ENCODE data around the gene TRIM52. TPM values are rescaled to one million over a fixed set of nuclear protein-coding genes. Genes with fewer than 3 reads are reported as not detected.

Gene TRIM52
- total and polyA plus RNA-seq, 9 of the 15 experiments (the other 6 are each of a cell fraction or from before 2014, with no cell fraction given): 3.3 to 21.9 (median 13.5) TPM

GRCh38 chr5:181243018-181243563, 17.9 kb downstream of the TRIM52 start (continued):
- TF ChIP-seq PRPF4 (IDR thresholded peaks at IDR 0.05; ENCODE audit: insufficient read depth, low read depth, low read length, poor library complexity, severe bottlenecking) (no peak), ZNF507 (tag; conservative IDR thresholded peaks at IDR 0.05) (no peak), ZNF830 (CRISPR knock-in tag; IDR thresholded peaks at IDR 0.05) (no peak), CHD1 (IDR thresholded peaks at IDR 0.05; ENCODE audit: low read length) (peak; percentile 94), ZNF449 (CRISPR knock-in tag; IDR thresholded peaks at IDR 0.05) (no peak), DNMT1 (IDR thresholded peaks at IDR 0.05) (no peak), HEY1 (CRISPR knock-in tag; IDR thresholded peaks at IDR 0.05; ENCODE audit: borderline replicate concordance) (no peak), EP300 (IDR thresholded peaks at IDR 0.05; ENCODE audit: low read length) (no peak), TEAD1 (CRISPR knock-in tag; IDR thresholded peaks at IDR 0.05) (0 out of 4 replicates have a peak, but pooled peaks of 1 of the 2 experiments have one; percentile 39), SAFB2 (IDR thresholded peaks at IDR 0.05; ENCODE audit: borderline replicate concordance, low read depth, low read length, severe bottlenecking) (no peak), ATF6 (CRISPR knock-in tag; IDR thresholded peaks at IDR 0.05) (no peak), SRSF3 (IDR thresholded peaks at IDR 0.05; ENCODE audit: insufficient read depth, low read length) (0 out of 2 replicates have a peak, but pooled peaks have one; percentile 19), CBX3 (IDR thresholded peaks at IDR 0.05; ENCODE audit: borderline replicate concordance in 1 of 2, low read length in 2 of 2) (no peak), HNRNPLL (IDR thresholded peaks at IDR 0.05; ENCODE audit: low read depth, low read length, poor library complexity, severe bottlenecking) (no peak), HES1 (IDR thresholded peaks at IDR 0.05; ENCODE audit: low read depth) (no peak), FOXA3 (CRISPR knock-in tag; conservative IDR thresholded peaks at IDR 0.05 in 1 of 2, IDR thresholded peaks at IDR 0.05 in 1 of 2) (0 out of 4 replicates have a peak, but pooled peaks of 1 of the 2 experiments have one; percentile 8)
- TF ChIP-seq, protein P1, sequence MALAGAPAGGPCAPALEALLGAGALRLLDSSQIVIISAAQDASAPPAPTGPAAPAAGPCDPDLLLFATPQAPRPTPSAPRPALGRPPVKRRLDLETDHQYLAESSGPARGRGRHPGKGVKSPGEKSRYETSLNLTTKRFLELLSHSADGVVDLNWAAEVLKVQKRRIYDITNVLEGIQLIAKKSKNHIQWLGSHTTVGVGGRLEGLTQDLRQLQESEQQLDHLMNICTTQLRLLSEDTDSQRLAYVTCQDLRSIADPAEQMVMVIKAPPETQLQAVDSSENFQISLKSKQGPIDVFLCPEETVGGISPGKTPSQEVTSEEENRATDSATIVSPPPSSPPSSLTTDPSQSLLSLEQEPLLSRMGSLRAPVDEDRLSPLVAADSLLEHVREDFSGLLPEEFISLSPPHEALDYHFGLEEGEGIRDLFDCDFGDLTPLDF (CRISPR knock-in tag; IDR thresholded peaks at IDR 0.05): no peak
- TF ChIP-seq, protein P2, sequence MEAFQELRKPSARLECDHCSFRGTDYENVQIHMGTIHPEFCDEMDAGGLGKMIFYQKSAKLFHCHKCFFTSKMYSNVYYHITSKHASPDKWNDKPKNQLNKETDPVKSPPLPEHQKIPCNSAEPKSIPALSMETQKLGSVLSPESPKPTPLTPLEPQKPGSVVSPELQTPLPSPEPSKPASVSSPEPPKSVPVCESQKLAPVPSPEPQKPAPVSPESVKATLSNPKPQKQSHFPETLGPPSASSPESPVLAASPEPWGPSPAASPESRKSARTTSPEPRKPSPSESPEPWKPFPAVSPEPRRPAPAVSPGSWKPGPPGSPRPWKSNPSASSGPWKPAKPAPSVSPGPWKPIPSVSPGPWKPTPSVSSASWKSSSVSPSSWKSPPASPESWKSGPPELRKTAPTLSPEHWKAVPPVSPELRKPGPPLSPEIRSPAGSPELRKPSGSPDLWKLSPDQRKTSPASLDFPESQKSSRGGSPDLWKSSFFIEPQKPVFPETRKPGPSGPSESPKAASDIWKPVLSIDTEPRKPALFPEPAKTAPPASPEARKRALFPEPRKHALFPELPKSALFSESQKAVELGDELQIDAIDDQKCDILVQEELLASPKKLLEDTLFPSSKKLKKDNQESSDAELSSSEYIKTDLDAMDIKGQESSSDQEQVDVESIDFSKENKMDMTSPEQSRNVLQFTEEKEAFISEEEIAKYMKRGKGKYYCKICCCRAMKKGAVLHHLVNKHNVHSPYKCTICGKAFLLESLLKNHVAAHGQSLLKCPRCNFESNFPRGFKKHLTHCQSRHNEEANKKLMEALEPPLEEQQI (IDR thresholded peaks at IDR 0.05): no peak
